HEK293 (cell line): ENCODE measurements around the gene CFL1.

ENCODE experiments used
- CTCF ChIA-PET: fragments of 350-600 bp; formaldehyde crosslinking; extraction: SDS; loops from one replicate; lab custom pipeline; 2021; ENCODE audit warnings: antibody characterized with exemption; lab: Yijun Ruan, JAX
- POLR2A ChIA-PET: fragments of 300-600 bp; formaldehyde crosslinking; extraction: SDS; loops from one replicate; lab custom pipeline; 2020; ENCODE audit warnings: antibody characterized with exemption, inconsistent platforms; lab: Yijun Ruan, JAX
- H3K27ac ChIP-seq: fragments of 200-500 bp; sonication (Bioruptor generic); 2 replicates; pipeline ENCODE4 v1.5.1; 2014; ENCODE audit warnings: low read depth, low read length, control low read depth, inconsistent platforms; ENCODE audit errors: extremely low read depth
- H3K36me3 ChIP-seq, 2 experiments: fragments of 200-500 bp in 1 of 2; sonication (Bioruptor generic) in 1 of 2; 1 replicate in 1 of 2; 2 replicates in 1 of 2; pipeline ENCODE4 v1.5.1; 2014 to 2017; ENCODE audit warnings: inconsistent platforms in 2 of 2, low read length in 2 of 2; ENCODE audit not compliant: control insufficient read depth in 2 of 2, insufficient read depth in 1 of 2
- H3K4me1 ChIP-seq: fragments of 200-500 bp; sonication (Bioruptor generic); 2 replicates; pipeline ENCODE4 v1.5.1; 2014; ENCODE audit warnings: mild to moderate bottlenecking, low read length, inconsistent platforms; ENCODE audit not compliant: control insufficient read depth, insufficient read depth
- H3K4me3 ChIP-seq: 2 replicates; pipeline ENCODE4 v1.5.1; 2011; ENCODE audit warnings: low read depth, mild to moderate bottlenecking, control low read depth, low read length, moderate library complexity
- H3K9me3 ChIP-seq: fragments of 200-500 bp; sonication (Bioruptor generic); 2 replicates; pipeline ENCODE4 v1.5.1; 2014; ENCODE audit warnings: low read depth, low read length, inconsistent platforms; ENCODE audit not compliant: control insufficient read depth, insufficient read depth
- GLIS2 ChIP-seq: fragments of 450-650 bp; formaldehyde crosslinking; IDR thresholded peaks from 2 replicates; pipeline ENCODE4 v1.5.1; 2016; ENCODE audit warnings: missing biosample characterization, missing genetic modification characterization
- HOXA7 ChIP-seq: sonication (generic); formaldehyde crosslinking; IDR thresholded peaks from 2 replicates; pipeline ENCODE4 v1.8.1; 2022; ENCODE audit warnings: missing genetic modification reagents, borderline replicate concordance
- KLF7 ChIP-seq: fragments of 450-650 bp; formaldehyde crosslinking; IDR thresholded peaks from 2 replicates; pipeline ENCODE4 v1.5.1; 2016; ENCODE audit warnings: missing biosample characterization, missing genetic modification characterization, borderline replicate concordance
- KLF8 ChIP-seq: fragments of 450-650 bp; formaldehyde crosslinking; IDR thresholded peaks from 2 replicates; pipeline ENCODE4 v1.5.1; 2016; ENCODE audit warnings: missing biosample characterization, missing genetic modification characterization
- OVOL3 ChIP-seq: fragments of 450-650 bp; formaldehyde crosslinking; IDR thresholded peaks from 2 replicates; pipeline ENCODE4 v1.5.1; 2016; ENCODE audit warnings: missing biosample characterization, missing genetic modification characterization
- SP2 ChIP-seq: fragments of 450-650 bp; formaldehyde crosslinking; IDR thresholded peaks from 2 replicates; pipeline ENCODE4 v1.5.1; 2016; ENCODE audit warnings: missing biosample characterization, missing genetic modification characterization
- SP7 ChIP-seq: fragments of 450-650 bp; formaldehyde crosslinking; IDR thresholded peaks from 2 replicates; pipeline ENCODE4 v1.5.1; 2016; ENCODE audit warnings: missing biosample characterization, missing genetic modification characterization
- TCF7L2 ChIP-seq: IDR thresholded peaks from 2 replicates; pipeline ENCODE4 v1.6.1; 2011; ENCODE audit warnings: low read depth, mild to moderate bottlenecking, inconsistent platforms, low read length, moderate library complexity, borderline replicate concordance
- ZEB2 ChIP-seq: fragments of 450-650 bp; formaldehyde crosslinking; IDR thresholded peaks from 2 replicates; pipeline ENCODE4 v1.5.1; 2016; ENCODE audit warnings: missing biosample characterization, missing genetic modification characterization
- ZFHX2 ChIP-seq: fragments of 450-650 bp; formaldehyde crosslinking; conservative IDR thresholded peaks from 2 replicates; pipeline ENCODE4 v1.5.1; 2016; ENCODE audit warnings: missing biosample characterization, missing genetic modification characterization
- ZNF169 ChIP-seq: fragments of 450-650 bp; formaldehyde crosslinking; IDR thresholded peaks from 2 replicates; pipeline ENCODE4 v1.5.1; 2016; ENCODE audit warnings: missing biosample characterization, missing genetic modification characterization
- ZNF223 ChIP-seq: fragments of 450-650 bp; formaldehyde crosslinking; IDR thresholded peaks from 2 replicates; pipeline ENCODE4 v1.5.1; 2016; ENCODE audit warnings: missing biosample characterization, missing genetic modification characterization
- ZNF324 ChIP-seq: fragments of 450-650 bp; formaldehyde crosslinking; IDR thresholded peaks from 2 replicates; pipeline ENCODE4 v1.5.1; 2016; ENCODE audit warnings: missing biosample characterization, missing genetic modification characterization
- ZNF335 ChIP-seq: fragments of 450-650 bp; formaldehyde crosslinking; conservative IDR thresholded peaks from 2 replicates; pipeline ENCODE4 v1.5.1; 2016; ENCODE audit warnings: missing biosample characterization, missing genetic modification characterization
- ZNF391 ChIP-seq: fragments of 450-650 bp; formaldehyde crosslinking; IDR thresholded peaks from 2 replicates; pipeline ENCODE4 v1.5.1; 2016; ENCODE audit warnings: low read depth, missing biosample characterization, missing genetic modification characterization, borderline replicate concordance
- ZNF426 ChIP-seq: fragments of 450-650 bp; formaldehyde crosslinking; IDR thresholded peaks from 2 replicates; pipeline ENCODE4 v1.5.1; 2017; ENCODE audit warnings: missing biosample characterization, missing genetic modification characterization, mild to moderate bottlenecking, inconsistent platforms, moderate library complexity
- ZNF561 ChIP-seq: fragments of 450-650 bp; IDR thresholded peaks from 2 replicates; pipeline ENCODE4 v1.5.1; 2018; ENCODE audit warnings: missing biosample characterization, missing genetic modification characterization, borderline replicate concordance
- ZNF585B ChIP-seq: fragments of 450-650 bp; formaldehyde crosslinking; IDR thresholded peaks from 2 replicates; pipeline ENCODE4 v1.5.1; 2016; ENCODE audit warnings: missing biosample characterization, missing genetic modification characterization
- TF ChIP-seq, protein P1 (sequence below): fragments of 450-650 bp; formaldehyde crosslinking; IDR thresholded peaks from 2 replicates; pipeline ENCODE4 v1.5.1; 2017; ENCODE audit warnings: missing biosample characterization, missing genetic modification characterization
- TF ChIP-seq, protein P2 (sequence below): fragments of 450-650 bp; formaldehyde crosslinking; IDR thresholded peaks from 2 replicates; pipeline ENCODE4 v1.5.1; 2016; ENCODE audit warnings: missing biosample characterization, missing genetic modification characterization

CFL1 gene

DNA sequence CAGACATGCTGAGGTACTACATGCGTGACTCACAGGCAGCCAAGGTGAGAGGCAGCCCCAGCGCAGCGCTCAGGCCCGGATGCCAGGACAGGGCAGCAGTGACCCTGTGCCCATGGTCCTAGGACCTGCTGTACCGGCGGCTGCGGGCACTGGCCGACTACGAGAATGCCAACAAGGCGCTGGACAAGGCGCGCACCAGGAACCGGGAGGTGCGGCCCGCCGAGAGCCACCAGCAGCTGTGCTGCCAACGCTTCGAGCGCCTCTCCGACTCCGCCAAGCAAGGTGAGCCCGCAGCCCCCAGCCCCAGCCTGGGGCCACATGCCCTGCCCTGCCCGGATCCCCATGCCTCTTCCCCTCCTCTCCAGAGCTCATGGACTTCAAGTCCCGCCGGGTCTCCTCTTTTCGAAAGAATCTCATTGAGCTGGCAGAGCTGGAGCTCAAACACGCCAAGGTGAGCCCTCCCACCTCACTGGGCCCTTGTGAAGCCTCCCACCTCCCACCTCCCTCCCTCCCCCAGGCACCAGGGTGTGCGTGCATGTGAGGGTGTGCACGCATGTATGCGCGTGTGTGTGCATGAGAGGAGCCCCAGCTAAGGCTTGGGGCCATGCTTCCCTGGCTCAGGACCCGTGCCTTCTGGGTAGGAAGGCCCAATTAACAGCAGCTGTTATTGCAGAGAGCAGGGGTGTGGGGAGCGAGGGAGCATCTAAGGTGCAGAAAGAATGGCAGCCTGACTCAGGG is 5.3 kb downstream of the CFL1 start:
- ChIA-PET POLR2A (interaction anchor here (0.9 to 2.4 kb wide), 4 partner anchors 9 to 38 kb away, joined by 3 to 11 read pairs (median 4); partner anchors contain the start of gene CCDC85B), CTCF (interaction anchor here (0.6 to 4.5 kb wide), 7 partner anchors 10 to 312 kb away, joined by 3 to 22 read pairs (median 4); no protein-coding TSS in a partner anchor)
- no peaks in the 10 kb centered on the region for H3K9me3 ChIP-seq
- TF ChIP-seq ZFHX2 (tag by site-specific recombination) = no peak
- TF ChIP-seq, protein P1, sequence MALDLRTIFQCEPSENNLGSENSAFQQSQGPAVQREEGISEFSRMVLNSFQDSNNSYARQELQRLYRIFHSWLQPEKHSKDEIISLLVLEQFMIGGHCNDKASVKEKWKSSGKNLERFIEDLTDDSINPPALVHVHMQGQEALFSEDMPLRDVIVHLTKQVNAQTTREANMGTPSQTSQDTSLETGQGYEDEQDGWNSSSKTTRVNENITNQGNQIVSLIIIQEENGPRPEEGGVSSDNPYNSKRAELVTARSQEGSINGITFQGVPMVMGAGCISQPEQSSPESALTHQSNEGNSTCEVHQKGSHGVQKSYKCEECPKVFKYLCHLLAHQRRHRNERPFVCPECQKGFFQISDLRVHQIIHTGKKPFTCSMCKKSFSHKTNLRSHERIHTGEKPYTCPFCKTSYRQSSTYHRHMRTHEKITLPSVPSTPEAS (tag by site-specific recombination) = peak; percentile 46; the same call in 1 of the 2 replicates
- TF ChIP-seq, all 188 proteins: peak for 1
- Histone ChIP-seq H3K36me3 (peaks cover 0 to 56% of the 10 kb centered on the region in 2 experiments; a peak in 1 of 3 replicates), H3K27ac (no peak overlapping the region), H3K4me1 (no peaks in the 10 kb centered on the region), H3K4me3 (no peak overlapping the region)

DNA sequence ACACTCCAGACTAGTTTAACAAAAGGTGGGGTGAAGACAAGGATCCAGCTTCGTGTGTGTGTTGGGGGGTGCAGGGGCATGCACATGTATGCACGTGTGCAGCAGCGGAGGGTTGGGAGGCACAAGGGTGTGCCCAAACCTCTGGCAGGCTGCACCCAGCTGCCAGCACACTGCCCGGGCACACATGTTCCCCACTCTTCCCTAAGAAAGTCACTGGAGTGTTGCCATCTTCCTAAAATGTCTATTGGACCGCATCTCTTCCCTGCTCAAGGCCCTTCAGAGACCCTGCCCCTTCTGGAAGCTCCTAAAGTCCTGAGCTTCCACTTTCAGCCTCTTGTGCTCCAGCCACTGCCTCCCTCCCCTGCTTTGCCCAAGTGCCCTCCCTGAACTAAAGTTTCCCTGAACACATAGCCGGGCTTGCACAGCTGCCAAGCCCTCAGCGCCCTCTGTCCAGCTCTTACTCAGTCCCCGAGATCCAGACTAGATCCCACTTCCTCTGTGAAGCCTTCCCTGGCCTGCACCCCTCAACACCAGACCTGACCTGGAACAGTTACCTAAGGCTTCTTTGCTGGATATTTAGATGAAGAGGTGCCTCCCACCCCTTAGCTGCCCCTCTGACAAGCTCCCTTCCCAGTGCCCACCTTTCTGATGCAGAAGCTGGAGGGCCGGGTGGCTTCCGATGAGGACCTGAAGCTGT is 6.0 kb downstream of the CFL1 start:
- no peaks in the 10 kb centered on the region for H3K9me3 ChIP-seq
- no peak overlapping the region for H3K4me3 ChIP-seq
- H3K27ac ChIP-seq = no peak overlapping the region
- no peaks in the 10 kb centered on the region for H3K4me1 ChIP-seq
- H3K36me3 ChIP-seq = peaks cover 0 to 56% of the 10 kb centered on the region in 2 experiments; a peak in 1 of 3 replicates
- ChIA-PET CTCF (interaction anchor here (0.6 to 4.5 kb wide), 13 partner anchors 8 to 525 kb away, joined by 3 to 22 read pairs (median 3); partner anchors contain the start of genes KAT5 and MUS81), POLR2A (interaction anchor here (0.6 to 4.3 kb wide), 10 partner anchors 8 to 136 kb away, joined by 3 to 33 read pairs (median 4); partner anchors contain the start of genes CCDC85B, FIBP and MUS81)
- TF ChIP-seq ZNF561 = no peak
- TF ChIP-seq ZNF426 = no peak
- TF ChIP-seq ZEB2 (tag by site-specific recombination) = no peak
- no peak for TF ChIP-seq OVOL3 (tag by site-specific recombination)
- TF ChIP-seq ZNF324 (tag by site-specific recombination) = no peak

DNA sequence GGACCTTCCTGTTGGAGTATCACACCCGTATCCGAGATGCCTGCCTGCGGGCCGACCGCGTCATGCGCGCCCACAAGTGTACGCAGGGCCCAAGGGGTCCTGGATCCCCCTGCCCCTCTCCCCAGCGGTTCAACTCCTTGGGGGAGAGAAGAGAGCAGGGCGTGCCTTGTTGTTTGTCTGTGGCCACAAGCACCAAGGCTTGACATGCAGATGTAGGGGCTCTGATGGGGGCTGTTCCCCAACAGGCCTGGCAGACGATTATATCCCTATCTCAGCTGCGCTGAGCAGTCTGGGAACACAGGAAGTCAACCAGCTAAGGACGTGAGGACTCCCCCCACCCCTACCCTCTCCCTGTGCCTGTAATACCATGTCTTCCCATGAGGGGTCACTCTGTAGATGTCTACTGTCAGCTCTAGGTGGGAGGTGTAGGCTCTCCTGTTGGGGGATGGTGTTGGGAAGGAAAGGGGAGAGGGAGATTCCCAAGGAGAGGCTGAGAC is 6.8 kb downstream of the CFL1 start:
- Histone ChIP-seq H3K27ac (no peak overlapping the region), H3K9me3 (no peaks in the 10 kb centered on the region), H3K4me1 (no peaks in the 10 kb centered on the region), H3K4me3 (no peak overlapping the region), H3K36me3 (peaks cover 0 to 50% of the 10 kb centered on the region in 2 experiments; a peak in 1 of 3 replicates)
- 0 out of 2 replicates have a peak, but pooled peaks have one; percentile 10 for TF ChIP-seq GLIS2 (tag by site-specific recombination)
- TF ChIP-seq KLF8 (tag by site-specific recombination) = peak; percentile 31; the same call in 1 of the 2 replicates
- no peak for TF ChIP-seq HOXA7 (CRISPR knock-in tag)
- ChIA-PET CTCF (interaction anchor here (0.6 to 4.5 kb wide), 14 partner anchors 8 to 195 kb away, joined by 3 to 22 read pairs (median 3); partner anchors contain the start of genes KAT5 and MUS81), POLR2A (interaction anchor here (0.5 to 4.3 kb wide), 7 partner anchors 9 to 438 kb away, joined by 3 to 33 read pairs (median 4); partner anchors contain the start of genes FIBP, MUS81 and YIF1A)

DNA sequence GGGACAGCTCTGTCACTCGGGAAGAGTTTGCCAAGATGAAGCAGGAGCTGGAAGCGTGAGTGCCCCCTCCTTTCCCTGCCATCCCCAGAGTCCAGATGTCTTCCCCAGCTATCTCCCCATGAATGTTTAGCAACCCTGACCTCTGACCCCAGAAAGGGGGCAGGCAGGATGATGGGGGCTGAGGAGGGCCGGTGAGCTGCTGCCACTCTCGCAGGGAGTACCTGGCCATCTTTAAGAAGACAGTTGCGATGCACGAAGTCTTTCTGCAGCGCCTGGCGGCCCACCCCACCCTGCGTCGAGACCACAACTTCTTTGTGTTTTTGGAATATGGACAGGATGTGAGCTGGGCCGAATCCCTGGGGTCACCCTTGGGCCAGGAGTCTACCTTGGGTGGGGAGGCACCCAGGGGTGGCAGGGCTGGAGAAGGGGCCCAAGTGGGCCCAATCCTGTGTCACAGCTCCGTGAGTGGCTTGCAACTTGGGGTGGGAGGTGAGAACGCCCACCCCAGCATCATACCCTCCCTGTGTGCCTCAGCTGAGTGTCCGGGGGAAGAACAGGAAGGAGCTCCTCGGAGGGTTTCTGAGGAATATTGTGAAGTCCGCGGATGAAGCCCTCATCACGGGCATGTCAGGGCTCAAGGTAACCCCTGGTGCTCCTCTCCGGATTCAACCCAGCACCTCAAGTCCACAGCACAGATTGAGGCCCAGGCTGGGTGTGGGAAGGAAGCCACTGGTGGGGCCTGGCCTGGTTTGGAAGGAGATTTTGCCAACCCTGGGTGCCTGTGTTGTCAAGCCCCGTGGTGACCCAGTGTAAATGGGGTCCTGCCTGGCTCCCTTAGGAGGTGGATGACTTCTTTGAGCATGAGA is 7.5 kb downstream of the CFL1 start:
- Histone ChIP-seq H3K36me3 (peaks cover 0 to 43% of the 10 kb centered on the region in 2 experiments; a peak in 1 of 3 replicates), H3K4me3 (no peak overlapping the region), H3K9me3 (no peaks in the 10 kb centered on the region), H3K27ac (no peak overlapping the region), H3K4me1 (no peaks in the 10 kb centered on the region)
- CTCF ChIA-PET = interaction anchor here (0.6 to 4.5 kb wide), 13 partner anchors 8 to 196 kb away, joined by 3 to 22 read pairs (median 4); partner anchors contain the start of genes MUS81 and SNX32
- POLR2A ChIA-PET = interaction anchor here (0.5 to 4.3 kb wide), 8 partner anchors 8 to 439 kb away, joined by 3 to 33 read pairs (median 4); partner anchors contain the start of genes CFL1, MUS81, SNX32 and YIF1A
- TF ChIP-seq ZNF585B (tag by site-specific recombination) (no peak), TCF7L2 (no peak), KLF7 (tag by site-specific recombination) (no peak), ZNF223 (tag by site-specific recombination) (no peak), ZNF169 (tag by site-specific recombination) (no peak), ZNF391 (tag by site-specific recombination) (no peak), SP2 (tag by site-specific recombination) (no peak), ZNF335 (no peak), SP7 (tag by site-specific recombination) (no peak)
- TF ChIP-seq, protein P2, sequence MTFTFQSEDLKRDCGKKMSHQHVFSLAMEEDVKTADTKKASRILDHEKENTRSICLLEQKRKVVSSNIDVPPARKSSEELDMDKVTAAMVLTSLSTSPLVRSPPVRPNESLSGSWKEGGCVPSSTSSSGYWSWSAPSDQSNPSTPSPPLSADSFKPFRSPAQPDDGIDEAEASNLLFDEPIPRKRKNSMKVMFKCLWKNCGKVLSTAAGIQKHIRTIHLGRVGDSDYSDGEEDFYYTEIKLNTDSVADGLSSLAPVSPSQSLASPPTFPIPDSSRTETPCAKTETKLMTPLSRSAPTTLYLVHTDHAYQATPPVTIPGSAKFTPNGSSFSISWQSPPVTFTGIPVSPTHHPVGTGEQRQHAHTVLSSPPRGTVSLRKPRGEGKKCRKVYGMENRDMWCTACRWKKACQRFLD = no peak
